ENCODE results near the gene SOX5. TPM values are rescaled to one million over a fixed set of nuclear protein-coding genes. Genes with fewer than 3 reads are reported as not detected.

Gene SOX5
- total RNA-seq, 1 experiment from 2014 or later: 0.52 TPM

DNA sequence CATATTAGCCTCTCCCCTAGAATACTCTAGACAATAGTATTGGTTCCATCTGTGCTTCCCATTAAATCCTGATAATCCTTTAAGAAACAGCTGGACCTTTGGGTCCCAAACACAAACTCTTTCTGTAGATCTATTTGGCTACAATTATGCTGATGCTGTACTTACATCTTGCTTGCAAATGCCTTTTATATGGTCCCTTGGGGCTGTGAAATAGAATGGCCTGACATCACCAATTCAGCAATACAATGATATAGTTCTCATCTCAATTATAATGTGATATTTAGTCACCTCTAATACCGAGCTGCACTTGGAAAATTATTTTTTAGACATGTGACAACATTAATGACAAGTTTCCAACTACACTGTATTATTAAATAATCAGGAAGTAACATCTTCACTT lies 261.5 kb downstream of the SOX5 start:
- no peaks in the 10 kb centered on the region for H3K4me1 ChIP-seq (ENCODE audit: control insufficient read depth in 1 of 2, insufficient read depth in 2 of 2, low read length in 2 of 2)
- ChIA-PET POLR2A (no interaction called here), RAD21 (ENCODE audit: low non-redundant PET in 1 of 2, low total read pairs in 2 of 2, uncharacterized antibody in 2 of 2, unreplicated experiment in 2 of 2) (no interaction called here), CTCF (no interaction called here)
- no peaks in the 10 kb centered on the region for H4K20me1 ChIP-seq (ENCODE audit: insufficient read depth)
- no peaks in the 10 kb centered on the region for H3K9me2 ChIP-seq (ENCODE audit: insufficient read depth)
- no peak overlapping the region for H3K4me3 ChIP-seq (replicated peaks in 1 of 2; ENCODE audit: low read depth in 1 of 2, low read length in 2 of 2)
- no peaks in the 10 kb centered on the region for H3K36me3 ChIP-seq (ENCODE audit: control insufficient read depth in 1 of 2, insufficient read depth in 2 of 2, low read length in 2 of 2)
- no peak overlapping the region for H3K4me2 ChIP-seq (ENCODE audit: low read length)
- no peaks in the 10 kb centered on the region for H3K79me2 ChIP-seq (ENCODE audit: insufficient read depth, low read length)
- no peak overlapping the region for H2AFZ ChIP-seq (ENCODE audit: low read depth, low read length, poor library complexity, severe bottlenecking)
- H3K27me3 ChIP-seq (ENCODE audit: insufficient read depth, low read length): no peaks in the 10 kb centered on the region
- intact Hi-C loops (cut with micrococcal nuclease): no loop called here
- H3K9ac ChIP-seq (ENCODE audit: low read length): no peak overlapping the region
- DNase-seq (ENCODE audit: low read depth, low spot score): no peak
- no peak for ATAC-seq
- no TSS peak for BruUV-seq (replicated peaks)
- TF ChIP-seq YY1 (IDR thresholded peaks at IDR 0.05; ENCODE audit: extremely low read depth, insufficient replicate concordance, low read depth, low read length) (no peak), SIN3A (IDR thresholded peaks at IDR 0.05; ENCODE audit: low read depth) (no peak), CBX3 (IDR thresholded peaks at IDR 0.05; ENCODE audit: low read depth) (no peak)
- H3K9me3 ChIP-seq (ENCODE audit: control insufficient read depth in 1 of 2, insufficient read depth in 1 of 2, low read depth in 1 of 2, low read length in 2 of 2): peaks cover 8 to 11% of the 10 kb centered on the region in 2 experiments; a peak in 2 of 4 replicates
- H3K27ac ChIP-seq (ENCODE audit: low read depth, low read length): no peak overlapping the region

DNA sequence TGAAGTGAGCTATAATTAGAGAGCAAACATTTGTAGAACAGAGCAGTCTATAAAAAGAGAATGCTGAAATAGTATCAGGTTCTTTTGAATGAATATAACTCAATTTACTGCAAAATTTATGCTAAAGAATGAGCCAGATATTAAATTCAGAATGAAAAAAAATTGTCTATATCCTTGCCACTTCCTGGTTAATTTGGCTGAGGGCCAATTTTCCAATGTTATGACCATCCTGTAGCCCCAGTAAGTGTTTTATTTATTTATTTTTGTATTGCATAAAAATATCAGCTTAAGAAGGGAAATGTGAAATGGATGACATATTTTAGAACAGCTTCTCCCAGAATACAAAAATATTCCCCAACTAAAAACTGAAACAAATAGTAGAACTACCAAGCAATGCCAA lies 263.4 kb downstream of the SOX5 start:
- H3K27me3 ChIP-seq (ENCODE audit: insufficient read depth, low read length): no peaks in the 10 kb centered on the region
- ChIA-PET POLR2A (no interaction called here), RAD21 (ENCODE audit: low non-redundant PET in 1 of 2, low total read pairs in 2 of 2, uncharacterized antibody in 2 of 2, unreplicated experiment in 2 of 2) (no interaction called here), CTCF (no interaction called here)
- no peak overlapping the region for H2AFZ ChIP-seq (ENCODE audit: low read depth, low read length, poor library complexity, severe bottlenecking)
- peaks cover 8 to 11% of the 10 kb centered on the region in 2 experiments; a peak in 2 of 4 replicates for H3K9me3 ChIP-seq (ENCODE audit: control insufficient read depth in 1 of 2, insufficient read depth in 1 of 2, low read depth in 1 of 2, low read length in 2 of 2)
- DNase-seq (ENCODE audit: low read depth, low spot score): no peak
- H3K79me2 ChIP-seq (ENCODE audit: insufficient read depth, low read length): no peaks in the 10 kb centered on the region
- no peak overlapping the region for H3K27ac ChIP-seq (ENCODE audit: low read depth, low read length)
- intact Hi-C loops (cut with micrococcal nuclease): no loop called here
- H3K4me1 ChIP-seq (ENCODE audit: control insufficient read depth in 1 of 2, insufficient read depth in 2 of 2, low read length in 2 of 2): no peaks in the 10 kb centered on the region
- TF ChIP-seq, protein P1, sequence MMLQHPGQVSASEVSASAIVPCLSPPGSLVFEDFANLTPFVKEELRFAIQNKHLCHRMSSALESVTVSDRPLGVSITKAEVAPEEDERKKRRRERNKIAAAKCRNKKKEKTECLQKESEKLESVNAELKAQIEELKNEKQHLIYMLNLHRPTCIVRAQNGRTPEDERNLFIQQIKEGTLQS (IDR thresholded peaks at IDR 0.05): no peak
- TF ChIP-seq TCF7L2 (IDR thresholded peaks at IDR 0.05; ENCODE audit: borderline replicate concordance, extremely low read depth, insufficient read depth, insufficient read length): no peak
- TF ChIP-seq, protein P2, sequence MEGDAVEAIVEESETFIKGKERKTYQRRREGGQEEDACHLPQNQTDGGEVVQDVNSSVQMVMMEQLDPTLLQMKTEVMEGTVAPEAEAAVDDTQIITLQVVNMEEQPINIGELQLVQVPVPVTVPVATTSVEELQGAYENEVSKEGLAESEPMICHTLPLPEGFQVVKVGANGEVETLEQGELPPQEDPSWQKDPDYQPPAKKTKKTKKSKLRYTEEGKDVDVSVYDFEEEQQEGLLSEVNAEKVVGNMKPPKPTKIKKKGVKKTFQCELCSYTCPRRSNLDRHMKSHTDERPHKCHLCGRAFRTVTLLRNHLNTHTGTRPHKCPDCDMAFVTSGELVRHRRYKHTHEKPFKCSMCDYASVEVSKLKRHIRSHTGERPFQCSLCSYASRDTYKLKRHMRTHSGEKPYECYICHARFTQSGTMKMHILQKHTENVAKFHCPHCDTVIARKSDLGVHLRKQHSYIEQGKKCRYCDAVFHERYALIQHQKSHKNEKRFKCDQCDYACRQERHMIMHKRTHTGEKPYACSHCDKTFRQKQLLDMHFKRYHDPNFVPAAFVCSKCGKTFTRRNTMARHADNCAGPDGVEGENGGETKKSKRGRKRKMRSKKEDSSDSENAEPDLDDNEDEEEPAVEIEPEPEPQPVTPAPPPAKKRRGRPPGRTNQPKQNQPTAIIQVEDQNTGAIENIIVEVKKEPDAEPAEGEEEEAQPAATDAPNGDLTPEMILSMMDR (IDR thresholded peaks at IDR 0.05 in 2 of 3, conservative IDR thresholded peaks at IDR 0.05 in 1 of 3; ENCODE audit: borderline replicate concordance in 1 of 3, insufficient read depth in 1 of 3, low read depth in 2 of 3, low read length in 2 of 3): no peak
- TF ChIP-seq SIN3A (IDR thresholded peaks at IDR 0.05; ENCODE audit: low read depth): no peak
- no TSS peak for BruUV-seq (replicated peaks)
- no peaks in the 10 kb centered on the region for H4K20me1 ChIP-seq (ENCODE audit: insufficient read depth)
- H3K9me2 ChIP-seq (ENCODE audit: insufficient read depth): no peaks in the 10 kb centered on the region
- no peaks in the 10 kb centered on the region for H3K36me3 ChIP-seq (ENCODE audit: control insufficient read depth in 1 of 2, insufficient read depth in 2 of 2, low read length in 2 of 2)
- ATAC-seq: no peak
- no peak overlapping the region for H3K4me3 ChIP-seq (replicated peaks in 1 of 2; ENCODE audit: low read depth in 1 of 2, low read length in 2 of 2)
- H3K9ac ChIP-seq (ENCODE audit: low read length): no peak overlapping the region
- no peak overlapping the region for H3K4me2 ChIP-seq (ENCODE audit: low read length)
